GM18511 (cell line): Measurements from ENCODE around the gene APOD.
"Not testable (repeated sequence)": the region's sequence is repeated elsewhere in the genome, so short reads cannot be mapped to it uniquely, and the experiment has no call there.

Experiments
- ATAC-seq: cut with Tn5 transposase; IDR thresholded peaks from one replicate; pipeline ENCODE4 v1.9.1; 2021; ENCODE audit warnings: mild to moderate bottlenecking, moderate library complexity; ENCODE audit not compliant: unreplicated experiment

APOD gene

GRCh38 chr3:195583831-195584542 lies at the start of gene APOD:
Gene APOD, minus strand, starts transcription at chr3:195583940. Its CDS starts 4,479 bp downstream, at chr3:195579461.
- ATAC-seq: no peak

GRCh38 chr3:195633351-195633750 lies 49.6 kb upstream of the APOD start:
- ATAC-seq: not testable (repeated sequence)

GRCh38 chr3:195632501-195633185 lies 48.9 kb upstream of the APOD start:
- ATAC-seq: not testable (repeated sequence)

- ATAC-seq: not testable (repeated sequence)
Observed at GRCh38 chr3:195632046-195632445, 48.3 kb upstream of the APOD start.

GRCh38 chr3:195630938-195631495 lies 47.3 kb upstream of the APOD start:
- not testable (repeated sequence) for ATAC-seq

- ATAC-seq: not testable (repeated sequence)
Observed at GRCh38 chr3:195630086-195630917, 46.6 kb upstream of the APOD start.

GRCh38 chr3:195629682-195630081 lies 45.9 kb upstream of the APOD start:
- ATAC-seq: not testable (repeated sequence)

GRCh38 chr3:195628386-195628920 lies 44.7 kb upstream of the APOD start:
- not testable (repeated sequence) for ATAC-seq

GRCh38 chr3:195627515-195628385 lies 44.0 kb upstream of the APOD start:
- not testable (repeated sequence) for ATAC-seq

GRCh38 chr3:195624603-195625560 lies 41.1 kb upstream of the APOD start:
- ATAC-seq: peak; percentile 93

GRCh38 chr3:195624171-195624570 lies 40.4 kb upstream of the APOD start:
- peak; percentile 10 for ATAC-seq

- not testable (repeated sequence) for ATAC-seq
Observed at GRCh38 chr3:195623217-195623965, 39.7 kb upstream of the APOD start.

GRCh38 chr3:195622523-195623170 lies 38.9 kb upstream of the APOD start:
- ATAC-seq: not testable (repeated sequence)

- not testable (repeated sequence) for ATAC-seq
Observed at GRCh38 chr3:195622012-195622411, 38.3 kb upstream of the APOD start.

GRCh38 chr3:195621095-195621494 lies 37.4 kb upstream of the APOD start:
- ATAC-seq: not testable (repeated sequence)

GRCh38 chr3:195620476-195620875 lies 36.7 kb upstream of the APOD start:
- not testable (repeated sequence) for ATAC-seq
